Left lung (tissue), 10 donors: ENCODE measurements around the gene LKAAEAR1. TPM values are rescaled to one million over a fixed set of nuclear protein-coding genes. Genes with fewer than 3 reads are reported as not detected.

ENCODE experiments used
- ATAC-seq: fragments of 200-7000 bp; cut with Tn5 transposase; one replicate; pipeline ENCODE4 v1.9.1; 2020; ENCODE audit warnings: moderate library complexity
- DNase-seq, 4 donors: peaks; one replicate each; pipeline ENCODE4 v3.0.0-alpha.2; 2013 to 2020
- H3K27ac ChIP-seq, 2 donors: fragments of 200-600 bp; sonication (generic) in 1 of 2; one replicate each; pipeline versions ENCODE4 v1.5.0 to v1.8.0; 2020 to 2021
- H3K27me3 ChIP-seq, 2 donors: fragments of 200-600 bp; sonication (generic) in 1 of 2; one replicate each; pipeline versions ENCODE4 v1.5.0 to v1.8.0; 2020 to 2021
- H3K36me3 ChIP-seq, 2 donors: fragments of 200-600 bp; sonication (generic) in 1 of 2; one replicate each; pipeline versions ENCODE4 v1.5.0 to v1.8.0; 2020 to 2021
- H3K4me1 ChIP-seq, 2 donors: fragments of 200-600 bp; one replicate each; pipeline ENCODE4 v1.8.0; 2021
- H3K4me3 ChIP-seq, 2 donors: fragments of 200-600 bp; sonication (generic) in 1 of 2; one replicate each; pipeline versions ENCODE4 v1.5.0 to v1.8.0; 2020 to 2021; ENCODE audit warnings: mild to moderate bottlenecking in 1 of 2
- H3K9me3 ChIP-seq, 2 donors: fragments of 200-600 bp; sonication (generic) in 1 of 2; one replicate each; pipeline versions ENCODE4 v1.5.0 to v1.8.0; 2020 to 2021
- intact Hi-C, 2 donors: fragments of 100-400 bp; cut with DNase I; formaldehyde crosslinking; loops; one replicate each; pipeline versions ENCODE4 v1.11.2 to v1.14.2; 2022
- polyA plus RNA-seq, 6 donors: library from polyadenylated mRNA; unstranded; fragments of 120-200 nt; gene quantifications; one replicate each; pipeline ENCODE4 v1.2.1, GENCODE V29; 2013; ENCODE audit not compliant: insufficient read length in 6 of 6
- total RNA-seq, 2 donors: library from RNA; stranded (reverse); fragmentation: NEBNext Ultra II Directional; extraction: Animal tissue kit (Norgen Biotek cat#: 25700); gene quantifications; one replicate each; pipeline ENCODE4 v1.2.1, GENCODE V29; 2021
- TF ChIP-seq, protein P1 (sequence below), 2 donors: fragments of 200-600 bp; sonication (generic) in 1 of 2; IDR thresholded peaks; one replicate each; pipeline versions ENCODE4 v1.5.0 to v1.8.0; 2021; ENCODE audit warnings: antibody characterized with exemption in 2 of 2
- donor health status: DM: no; HTN: yes; CAD: no.
- donor health status: DM: no; HTN: no; CAD: no.

The LKAAEAR1 gene
- total and polyA plus RNA-seq, 8 donors = 0.38 to 0.70 (median 0.45) TPM; not detected in 1

DNA sequence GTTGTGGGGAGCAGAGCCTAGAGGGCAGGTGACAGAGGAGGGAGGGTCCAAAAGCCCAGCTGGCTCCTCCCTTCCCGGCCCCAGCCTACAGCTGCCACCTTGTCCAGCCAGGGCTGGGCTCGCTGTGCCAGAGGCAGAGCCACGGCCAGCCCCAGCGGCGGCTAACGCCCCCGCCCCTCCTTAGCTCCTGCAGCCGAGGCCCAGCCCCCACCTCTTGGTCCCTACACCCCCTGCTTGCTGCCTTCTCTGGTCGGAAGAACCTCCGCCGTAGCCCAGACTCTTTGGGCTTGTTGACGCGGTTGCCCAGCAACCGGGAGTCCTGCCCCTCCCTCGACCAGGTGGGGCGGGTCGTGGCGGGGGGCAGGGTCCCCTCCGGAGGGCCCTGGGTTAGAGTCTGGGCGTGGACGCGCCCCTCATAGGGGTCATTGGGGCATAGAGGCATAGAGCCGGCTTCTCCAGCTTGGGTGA, 521 bp upstream of the LKAAEAR1 start:
- Histone ChIP-seq H3K4me1 (peaks cover 8 to 42% of the 10 kb centered on the region in 2 donors), H3K4me3 (no peak overlapping the region), H3K27me3 (peaks cover 21 to 41% of the 10 kb centered on the region in 2 donors), H3K27ac (no peak overlapping the region), H3K36me3 (no peaks in the 10 kb centered on the region), H3K9me3 (peaks cover 0 to 6% of the 10 kb centered on the region in 2 donors)
- DNase-seq (peak in 1 of 4 donors; percentile 70), ATAC-seq (no peak)
- intact Hi-C loops = no loop called here
- TF ChIP-seq, protein P1, sequence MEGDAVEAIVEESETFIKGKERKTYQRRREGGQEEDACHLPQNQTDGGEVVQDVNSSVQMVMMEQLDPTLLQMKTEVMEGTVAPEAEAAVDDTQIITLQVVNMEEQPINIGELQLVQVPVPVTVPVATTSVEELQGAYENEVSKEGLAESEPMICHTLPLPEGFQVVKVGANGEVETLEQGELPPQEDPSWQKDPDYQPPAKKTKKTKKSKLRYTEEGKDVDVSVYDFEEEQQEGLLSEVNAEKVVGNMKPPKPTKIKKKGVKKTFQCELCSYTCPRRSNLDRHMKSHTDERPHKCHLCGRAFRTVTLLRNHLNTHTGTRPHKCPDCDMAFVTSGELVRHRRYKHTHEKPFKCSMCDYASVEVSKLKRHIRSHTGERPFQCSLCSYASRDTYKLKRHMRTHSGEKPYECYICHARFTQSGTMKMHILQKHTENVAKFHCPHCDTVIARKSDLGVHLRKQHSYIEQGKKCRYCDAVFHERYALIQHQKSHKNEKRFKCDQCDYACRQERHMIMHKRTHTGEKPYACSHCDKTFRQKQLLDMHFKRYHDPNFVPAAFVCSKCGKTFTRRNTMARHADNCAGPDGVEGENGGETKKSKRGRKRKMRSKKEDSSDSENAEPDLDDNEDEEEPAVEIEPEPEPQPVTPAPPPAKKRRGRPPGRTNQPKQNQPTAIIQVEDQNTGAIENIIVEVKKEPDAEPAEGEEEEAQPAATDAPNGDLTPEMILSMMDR (IDR thresholded peaks at IDR 0.05) = no peak

DNA sequence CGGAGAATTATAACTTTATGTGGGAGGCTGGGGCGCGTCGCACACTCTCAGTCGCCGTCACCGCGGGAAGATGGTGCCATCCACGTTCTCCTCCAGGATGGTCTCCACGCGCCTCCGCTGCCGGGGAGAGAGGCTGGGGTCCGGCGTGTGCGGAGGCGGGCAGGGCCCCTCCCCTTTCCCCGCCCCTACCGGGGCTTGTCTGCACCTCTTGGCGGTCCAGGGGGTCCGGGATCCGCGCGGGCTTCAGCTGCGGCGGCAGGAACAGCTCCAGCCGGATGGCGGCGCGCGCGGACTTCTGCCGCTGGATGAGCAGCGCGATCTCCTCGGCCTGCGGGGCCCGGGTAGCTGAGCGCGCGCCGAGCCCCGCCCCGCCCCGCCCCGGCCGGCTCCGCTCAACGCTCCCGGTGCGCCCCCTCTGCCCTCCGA, 807 bp downstream of the LKAAEAR1 start:
- peak overlapping the region; percentile 43 for H3K4me3 ChIP-seq
- H3K4me1 ChIP-seq = peaks cover 16 to 52% of the 10 kb centered on the region in 2 donors
- peak in 3 of 4 donors; percentile 81 to 97 (median 84) for DNase-seq
- peak; percentile 63 for ATAC-seq
- TF ChIP-seq, protein P1 (IDR thresholded peaks at IDR 0.05) = peak; percentile 58 to 65
- H3K9me3 ChIP-seq = peaks cover 0 to 6% of the 10 kb centered on the region in 2 donors
- H3K36me3 ChIP-seq = no peaks in the 10 kb centered on the region
- peak overlapping the region in 1 of 2 donors; percentile 28 for H3K27ac ChIP-seq
- peaks cover 21 to 41% of the 10 kb centered on the region in 2 donors for H3K27me3 ChIP-seq
- intact Hi-C loops = no loop called here

DNA sequence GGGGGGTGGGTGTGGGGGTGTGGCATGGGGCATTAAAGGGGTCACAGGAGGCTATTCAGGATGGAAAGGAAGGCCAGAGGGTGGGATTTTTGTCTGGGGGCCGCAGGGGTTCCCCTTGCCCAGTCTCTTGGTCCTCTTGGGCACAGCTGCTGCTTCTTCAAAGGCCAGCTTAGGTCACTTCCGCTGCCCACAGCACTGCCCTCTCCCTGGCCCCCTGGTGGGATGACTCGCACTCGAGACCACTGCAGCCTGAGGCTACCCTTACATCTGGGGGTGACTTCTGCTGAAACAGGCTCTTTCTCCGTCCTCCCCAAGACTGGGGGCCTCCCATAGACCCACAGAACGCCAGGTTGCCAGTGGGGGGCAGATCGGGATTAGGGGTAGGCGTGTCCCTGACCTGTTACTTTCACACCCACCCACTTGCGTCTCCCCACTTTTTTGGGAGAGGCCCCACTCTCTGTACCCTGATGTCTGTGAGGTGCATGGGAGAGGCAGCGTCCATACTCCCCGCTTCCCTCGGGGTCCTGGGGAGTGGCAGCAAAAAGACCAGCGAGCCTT, 1.3 kb downstream of the LKAAEAR1 start:
- H3K4me1 ChIP-seq = peaks cover 21 to 57% of the 10 kb centered on the region in 2 donors
- ATAC-seq = no peak
- TF ChIP-seq, protein P1 (IDR thresholded peaks at IDR 0.05) = no peak
- H3K27ac ChIP-seq = peak overlapping the region in 1 of 2 donors; percentile 28
- intact Hi-C loops = no loop called here
- peak overlapping the region; percentile 43 for H3K4me3 ChIP-seq
- peak in 1 of 4 donors; percentile 79 for DNase-seq
- H3K9me3 ChIP-seq = peaks cover 0 to 5% of the 10 kb centered on the region in 2 donors
- H3K36me3 ChIP-seq = no peaks in the 10 kb centered on the region
- H3K27me3 ChIP-seq = peaks cover 21 to 41% of the 10 kb centered on the region in 2 donors

DNA sequence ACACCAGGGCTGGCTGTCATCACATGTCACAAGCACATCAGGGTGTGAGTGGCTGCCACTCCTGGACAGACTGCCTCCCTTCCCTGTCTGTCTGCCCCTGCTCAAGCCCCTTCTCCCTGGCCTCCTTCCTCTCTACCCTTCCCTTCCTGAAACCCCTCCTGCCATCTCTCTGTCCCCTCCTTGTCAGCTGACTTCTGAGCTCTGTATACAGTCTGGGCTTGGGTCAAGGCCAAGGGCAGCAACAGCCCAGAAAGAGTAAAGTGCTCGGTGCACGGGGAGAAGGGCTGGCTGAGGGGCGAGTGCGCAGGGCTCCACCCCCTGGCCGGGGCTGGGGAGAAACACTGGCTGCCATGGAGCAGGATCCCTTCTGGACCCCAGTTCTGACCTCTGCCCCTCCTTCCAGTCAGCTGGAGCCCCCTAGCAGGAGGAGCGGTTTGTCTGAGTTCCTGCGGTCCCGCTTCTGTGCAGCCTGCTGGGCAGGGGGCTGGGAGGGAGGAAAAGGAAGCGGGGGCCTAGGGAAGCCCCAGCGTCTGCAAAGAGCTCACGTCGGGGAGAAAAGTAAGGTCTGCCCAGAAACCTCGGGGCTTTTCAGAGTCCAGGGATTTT, 2.0 kb downstream of the LKAAEAR1 start:
- TF ChIP-seq, protein P1 (IDR thresholded peaks at IDR 0.05) = no peak
- Histone ChIP-seq H3K9me3 (peaks cover 0 to 4% of the 10 kb centered on the region in 2 donors), H3K27ac (no peak overlapping the region), H3K4me1 (peaks cover 22 to 57% of the 10 kb centered on the region in 2 donors), H3K27me3 (peaks cover 21 to 41% of the 10 kb centered on the region in 2 donors), H3K4me3 (no peak overlapping the region), H3K36me3 (no peaks in the 10 kb centered on the region)
- DNase-seq (peak in 1 of 4 donors; percentile 72), ATAC-seq (no peak)
- intact Hi-C loops = no loop called here

DNA sequence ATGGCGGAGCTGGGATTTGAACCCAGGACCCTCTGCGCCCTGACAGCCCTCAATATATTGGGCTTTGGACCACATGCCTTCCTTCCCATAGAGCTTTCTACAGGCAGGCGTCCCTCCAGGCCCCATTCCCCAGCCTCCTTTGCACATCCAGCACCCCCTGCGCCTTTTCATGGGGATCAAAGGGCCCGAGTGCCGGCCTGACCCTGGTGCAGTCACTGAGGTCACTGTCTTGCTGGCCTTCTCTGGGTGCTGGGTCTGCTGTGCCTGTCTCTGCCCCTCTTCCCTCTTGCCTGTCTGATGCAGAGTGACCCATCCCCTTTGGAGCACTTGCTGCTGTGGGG, 2.6 kb downstream of the LKAAEAR1 start:
- no peak for DNase-seq
- Histone ChIP-seq H3K4me1 (peaks cover 22 to 59% of the 10 kb centered on the region in 2 donors), H3K36me3 (no peaks in the 10 kb centered on the region), H3K27ac (no peak overlapping the region), H3K4me3 (no peak overlapping the region), H3K9me3 (peaks cover 0 to under 1% of the 10 kb centered on the region in 2 donors), H3K27me3 (peaks cover 21 to 39% of the 10 kb centered on the region in 2 donors)
- TF ChIP-seq, protein P1 (IDR thresholded peaks at IDR 0.05) = no peak
- intact Hi-C loops = no loop called here
- no peak for ATAC-seq
